HT1080 (cell line): ENCODE measurements around the gene ABCC4. TPM values are rescaled to one million over a fixed set of nuclear protein-coding genes. Genes with fewer than 3 reads are reported as not detected.

Experiments
- DNase-seq: peaks from one replicate; pipeline ENCODE4 v3.0.0-alpha.2; 2015; ENCODE audit warnings: low read depth
- total RNA-seq: library from RNA; depleted of rRNA; stranded (reverse); fragments of >200 nt; shearing (Covaris generic); gene quantifications from 2 replicates; pipeline ENCODE4 v1.2.3, GENCODE V29; 2014

ABCC4 gene
- total RNA-seq, 1 experiment from 2014 or later: 17.2 TPM

DNA sequence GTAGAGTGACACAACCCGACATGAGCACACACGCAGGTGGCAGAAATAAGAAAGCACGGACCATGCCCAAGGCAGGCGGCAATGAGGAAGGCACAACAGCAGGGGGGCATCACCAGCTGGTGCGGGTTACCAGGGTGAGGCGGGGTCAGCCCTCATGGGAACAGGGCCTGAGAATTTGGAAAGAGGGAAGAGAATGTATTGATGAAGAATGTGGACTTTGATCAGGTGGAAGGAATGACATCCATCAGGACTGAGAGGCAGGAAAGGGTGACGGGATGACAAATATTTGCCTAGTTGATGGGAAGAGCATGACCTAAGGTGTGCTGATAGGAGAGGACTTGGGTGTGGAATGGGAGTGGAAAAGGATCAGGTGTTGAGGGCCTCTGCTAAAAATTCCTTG lies 177.5 kb downstream of the ABCC4 start:
- DNase-seq: no peak

DNA sequence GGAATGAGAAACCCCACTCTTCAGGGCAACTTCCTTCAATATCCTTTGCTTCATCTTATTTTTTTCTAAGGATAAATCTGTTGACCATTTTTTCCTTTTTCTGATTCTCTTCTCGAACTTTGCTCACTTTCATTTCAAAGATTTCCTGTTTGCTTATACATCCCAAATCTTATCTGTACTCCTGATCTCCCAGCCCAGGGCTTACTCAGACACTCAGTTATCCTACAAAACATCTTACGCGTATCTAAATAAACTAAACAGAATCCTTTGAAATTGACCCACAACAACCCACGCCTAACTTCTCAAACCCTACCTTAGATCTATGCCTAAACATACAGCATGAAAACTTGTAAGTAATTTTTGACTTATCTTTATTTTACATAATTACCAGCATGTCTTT lies 179.2 kb downstream of the ABCC4 start:
- no peak for DNase-seq

DNA sequence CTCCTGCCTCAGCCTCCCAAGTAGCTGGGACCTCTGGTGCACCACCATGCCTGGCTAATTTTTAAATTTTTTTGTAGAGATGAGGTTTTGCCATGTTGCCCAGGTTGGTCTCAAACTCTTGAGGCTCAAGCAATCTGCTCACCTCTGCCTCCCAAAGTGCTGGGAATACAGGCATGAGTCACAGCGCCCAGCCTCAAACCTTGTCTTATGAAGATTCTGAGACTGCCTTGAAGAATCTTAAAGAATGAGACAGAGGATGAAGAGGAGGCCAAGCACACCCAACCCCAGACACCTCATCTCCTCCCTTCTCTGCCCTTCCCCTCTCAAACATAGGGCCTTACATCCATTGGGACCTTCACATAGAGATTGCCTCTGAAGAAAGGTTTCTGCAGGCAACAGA lies 179.7 kb downstream of the ABCC4 start:
- peak; percentile 56 for DNase-seq

DNA sequence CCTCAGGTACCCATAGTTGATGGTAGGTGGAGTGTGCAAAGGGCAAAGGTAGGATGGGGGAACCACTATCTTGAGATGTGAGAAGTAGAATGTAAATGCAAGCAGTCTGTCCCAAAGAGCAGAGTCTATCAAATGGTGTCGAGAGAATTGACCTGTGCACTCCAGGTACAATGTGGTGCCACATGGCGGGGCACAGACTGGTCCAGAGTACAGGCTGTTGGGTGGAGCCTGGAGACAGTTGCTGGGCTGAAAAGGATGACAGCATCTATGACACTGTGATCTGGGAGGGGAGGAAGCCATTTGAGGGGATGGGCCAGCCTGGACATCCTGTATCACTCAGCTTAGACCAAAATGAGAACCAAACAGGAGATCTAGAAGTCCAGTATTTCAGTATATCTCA lies 180.6 kb downstream of the ABCC4 start:
- DNase-seq: no peak

DNA sequence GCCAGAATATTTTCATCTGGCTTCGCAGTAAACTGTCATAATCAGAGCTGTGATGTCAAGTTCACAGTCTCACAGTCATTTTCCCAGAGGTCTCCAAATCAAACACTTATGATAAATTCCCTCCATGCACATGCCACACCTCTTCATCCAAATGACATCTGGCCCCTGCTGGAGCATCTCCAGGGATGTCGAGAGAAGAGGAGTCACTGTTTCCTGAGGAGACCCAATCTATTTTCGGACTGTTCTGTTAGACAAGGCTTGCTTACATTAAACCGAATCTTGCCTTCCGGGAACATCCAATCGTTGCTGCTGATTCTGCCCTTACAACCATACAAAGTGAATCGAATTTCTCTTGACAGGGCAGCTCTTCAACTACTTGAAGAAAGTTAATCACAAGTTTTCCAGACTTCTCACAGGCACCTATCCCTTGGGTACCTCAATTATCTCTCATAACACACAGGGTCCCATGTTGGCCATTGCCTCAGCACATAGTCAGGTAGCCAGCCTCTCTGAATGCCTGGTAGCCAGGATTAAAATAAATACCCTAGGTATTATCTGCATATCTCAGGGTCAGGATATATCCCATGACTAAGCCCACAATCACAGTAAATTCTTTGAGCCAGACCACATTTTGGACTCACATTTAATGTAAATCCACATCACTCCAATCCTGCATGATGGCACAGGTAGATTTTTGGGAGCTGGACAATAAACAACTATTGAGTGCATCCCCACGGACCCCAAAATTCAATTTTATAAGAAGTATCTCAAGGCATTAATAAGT lies 182.5 kb downstream of the ABCC4 start:
- no peak for DNase-seq

DNA sequence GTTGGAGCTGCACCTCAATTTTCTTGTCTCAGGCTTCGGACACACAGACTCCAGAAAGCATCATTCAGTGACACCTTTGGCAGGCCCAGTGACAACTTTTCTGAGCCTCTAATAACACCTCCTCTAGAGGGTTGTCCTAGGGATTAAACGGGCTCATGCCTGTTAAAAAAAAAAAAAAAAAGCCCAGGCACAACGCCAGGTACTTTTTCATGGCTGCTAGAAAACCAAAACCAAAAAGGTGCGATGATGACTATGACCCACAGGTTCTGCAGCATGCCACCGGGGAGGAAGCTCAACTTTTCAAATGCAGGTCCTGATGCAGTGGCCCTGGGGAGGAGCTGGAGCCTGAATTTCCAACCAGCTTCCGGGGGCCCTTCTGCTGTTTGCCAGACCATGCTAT lies 184.2 kb downstream of the ABCC4 start:
- DNase-seq: no peak

DNA sequence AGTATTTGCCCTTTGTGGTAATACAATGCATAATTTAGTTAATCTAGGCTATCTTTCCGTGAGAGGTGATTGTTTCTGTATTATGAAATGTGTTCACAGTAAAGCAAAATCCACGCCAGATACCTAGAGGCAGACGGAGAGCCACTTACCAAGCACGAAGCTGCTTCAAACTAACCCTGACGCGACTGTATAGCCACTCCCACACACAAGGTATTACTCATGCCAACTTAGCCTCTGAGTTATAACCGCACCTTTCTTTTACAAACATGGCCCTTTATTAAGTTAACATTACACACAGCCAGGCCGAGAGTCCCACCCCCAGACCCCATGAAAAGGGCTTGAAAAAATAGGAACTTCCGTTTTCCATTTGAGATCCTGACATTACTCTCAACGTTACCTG lies 185.7 kb downstream of the ABCC4 start:
- peak; percentile 92 for DNase-seq

DNA sequence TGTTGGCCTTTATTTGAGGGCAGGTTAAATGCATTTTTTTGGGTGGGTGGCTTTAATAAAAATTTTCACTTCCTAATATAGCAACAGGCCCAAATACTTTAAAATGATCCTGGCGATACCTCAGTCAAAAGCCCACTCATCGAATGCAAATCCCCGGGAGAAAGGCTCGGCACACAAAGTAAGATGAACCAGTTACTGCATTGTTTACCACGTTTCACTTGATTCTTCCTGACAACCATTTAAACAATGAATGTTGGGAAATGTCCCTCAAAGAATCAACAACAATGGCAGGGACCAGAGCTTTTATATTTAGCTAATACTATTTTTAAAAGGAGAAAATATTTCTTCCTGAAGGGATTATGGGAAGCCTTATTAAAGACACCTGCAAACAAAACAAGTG lies 187.7 kb downstream of the ABCC4 start:
- DNase-seq: no peak

DNA sequence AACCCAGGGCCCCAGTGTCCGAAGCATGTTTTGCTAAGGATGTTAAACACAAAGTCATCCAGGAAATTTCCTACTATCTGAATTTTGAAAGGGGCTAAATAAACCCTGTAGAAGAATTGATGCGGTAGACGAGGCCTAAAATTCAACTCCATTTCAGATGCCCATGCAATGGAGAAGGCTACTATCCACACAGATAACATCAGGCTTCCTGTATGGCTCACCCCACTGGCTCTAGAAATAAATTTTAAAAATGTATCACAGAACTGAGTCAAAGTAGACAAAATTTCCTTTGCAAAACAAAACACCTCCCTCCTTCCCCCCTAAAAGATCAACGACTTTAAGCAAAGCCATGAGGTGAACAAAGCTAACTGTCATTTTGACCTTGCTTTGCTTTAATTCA lies 188.4 kb downstream of the ABCC4 start:
- DNase-seq: no peak

DNA sequence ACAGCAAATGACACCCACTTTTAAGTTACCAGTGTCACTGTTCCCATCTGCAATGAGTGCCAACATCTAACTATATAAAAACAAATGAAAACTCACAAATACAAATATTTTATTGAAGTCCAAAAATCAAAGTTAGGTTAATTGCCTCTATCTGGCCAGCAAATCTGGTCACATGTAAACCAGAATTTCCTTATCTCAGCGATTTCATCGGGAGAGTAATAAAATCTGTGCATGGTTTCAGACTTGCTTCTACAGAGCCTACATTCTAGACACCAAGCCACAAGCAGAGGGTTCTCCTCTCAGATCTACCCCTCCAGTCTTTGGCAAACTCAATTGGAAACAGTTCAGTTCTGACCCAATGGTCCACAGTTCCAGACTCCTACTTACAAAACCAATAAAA lies 189.6 kb downstream of the ABCC4 start:
- no peak for DNase-seq

DNA sequence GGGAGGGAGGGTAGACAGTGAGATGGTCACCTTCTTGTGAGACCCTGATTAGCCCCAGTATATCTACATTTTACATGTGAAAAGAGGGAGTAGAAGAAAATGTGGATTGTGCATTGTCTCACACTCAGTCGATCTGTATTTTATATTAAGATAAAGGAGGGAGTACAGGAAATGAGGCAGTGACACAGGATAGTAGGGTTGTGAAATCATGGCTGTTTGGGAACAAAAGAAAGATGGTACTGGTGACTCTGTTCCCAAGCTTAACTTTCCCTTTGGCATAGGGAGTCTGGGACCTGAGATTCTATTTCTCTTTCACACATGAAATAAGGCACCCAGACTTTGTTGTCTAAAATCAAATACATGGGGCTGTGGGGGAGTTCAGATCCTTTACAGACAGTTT lies 194.7 kb downstream of the ABCC4 start:
- peak; percentile 51 for DNase-seq

DNA sequence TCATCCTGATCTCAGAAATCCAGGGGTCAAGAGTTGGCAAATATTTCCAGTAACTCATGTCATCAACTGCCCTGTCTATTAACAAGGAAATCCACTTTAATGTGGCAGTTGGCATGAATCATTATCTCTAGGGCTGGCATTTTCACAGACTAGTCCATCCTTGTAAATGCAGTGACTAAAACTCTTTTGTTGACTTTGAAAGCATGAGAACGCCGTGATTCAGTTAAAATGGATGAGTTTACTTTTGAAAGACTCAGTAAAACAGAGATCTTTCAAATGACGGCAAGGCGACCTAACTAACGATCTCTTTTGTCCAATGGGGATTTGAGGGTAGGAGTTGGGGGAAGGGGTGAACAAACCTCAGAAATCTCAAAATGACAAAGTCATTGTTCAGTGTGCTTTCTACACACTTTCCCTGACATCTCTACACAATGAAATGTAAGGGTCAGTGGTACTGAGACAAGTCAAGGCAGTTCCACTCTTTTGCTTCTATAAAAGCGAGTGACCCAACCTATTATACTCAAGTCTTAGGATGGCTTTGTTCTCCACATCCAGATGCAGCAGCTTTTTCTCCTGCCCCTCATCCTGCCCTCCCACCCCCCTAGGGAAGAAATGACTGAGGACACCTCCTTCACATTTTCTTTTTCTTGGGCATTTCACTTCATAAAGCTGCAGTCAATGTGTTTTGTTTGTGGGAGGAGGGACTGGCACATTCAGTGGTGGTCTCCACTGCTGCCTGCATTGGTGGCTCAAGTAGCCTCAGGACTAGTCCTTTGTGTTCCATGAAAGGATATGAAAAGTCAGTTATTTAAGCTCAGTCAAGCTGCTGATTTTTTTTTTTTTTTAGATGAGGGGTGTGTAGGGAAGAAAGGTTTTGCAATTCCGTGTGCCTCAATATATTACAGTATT lies 200.5 kb downstream of the ABCC4 start:
- DNase-seq: peak; percentile 95

DNA sequence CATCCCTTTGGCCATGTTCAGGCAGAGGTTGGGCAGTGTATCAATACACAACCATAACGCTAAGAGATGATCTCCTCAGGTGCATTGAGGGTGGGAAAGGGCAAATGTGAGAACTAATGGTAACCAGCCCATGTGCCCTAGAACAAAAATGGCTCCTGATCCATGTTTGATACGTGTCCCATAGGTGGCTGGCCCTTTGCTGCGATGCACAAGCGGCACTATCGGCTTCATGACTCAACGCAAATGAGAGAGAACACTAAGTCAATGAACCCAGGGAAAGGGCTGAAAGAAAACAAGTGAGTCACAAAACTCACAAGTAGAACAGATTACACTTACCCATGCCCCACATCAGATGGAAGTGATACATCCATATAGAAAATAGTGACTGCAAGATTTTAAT lies 201.7 kb downstream of the ABCC4 start:
- DNase-seq: peak; percentile 93

DNA sequence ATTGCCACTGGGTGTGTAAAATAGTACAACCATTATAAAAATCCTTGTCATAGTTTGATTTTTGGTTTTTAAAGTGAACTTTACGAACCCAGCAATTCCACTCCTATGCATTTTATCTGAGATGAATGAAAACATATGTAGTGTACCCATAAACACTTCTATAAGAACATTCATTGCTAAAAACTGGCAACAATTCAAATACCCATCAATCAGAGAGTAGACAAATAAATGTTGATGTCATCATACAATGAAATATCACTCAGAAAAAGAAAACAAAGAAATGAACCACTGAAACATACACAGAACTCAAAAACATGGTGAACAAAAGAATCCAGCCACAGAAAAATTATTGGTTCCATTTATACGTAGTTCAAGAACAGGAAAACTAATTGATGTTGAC lies 202.3 kb downstream of the ABCC4 start:
- no peak for DNase-seq

DNA sequence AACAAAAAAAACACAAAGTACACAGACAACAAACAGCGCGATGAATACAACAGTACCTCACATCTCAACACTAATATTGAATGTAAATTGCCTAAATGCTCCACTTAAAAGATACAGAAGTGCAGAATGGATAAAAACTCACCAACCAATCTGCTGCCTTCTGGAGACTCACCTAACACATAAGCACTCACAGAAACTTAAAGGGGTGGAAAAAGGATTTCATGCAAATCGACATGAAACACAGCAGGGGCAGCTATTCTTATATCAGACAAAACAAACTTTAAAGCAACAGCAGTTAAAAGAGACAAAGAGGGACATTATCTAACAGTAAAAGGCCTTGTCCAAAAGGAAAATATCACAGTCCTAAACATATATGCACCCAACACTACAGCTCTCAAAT lies 209.5 kb downstream of the ABCC4 start:
- no peak for DNase-seq

DNA sequence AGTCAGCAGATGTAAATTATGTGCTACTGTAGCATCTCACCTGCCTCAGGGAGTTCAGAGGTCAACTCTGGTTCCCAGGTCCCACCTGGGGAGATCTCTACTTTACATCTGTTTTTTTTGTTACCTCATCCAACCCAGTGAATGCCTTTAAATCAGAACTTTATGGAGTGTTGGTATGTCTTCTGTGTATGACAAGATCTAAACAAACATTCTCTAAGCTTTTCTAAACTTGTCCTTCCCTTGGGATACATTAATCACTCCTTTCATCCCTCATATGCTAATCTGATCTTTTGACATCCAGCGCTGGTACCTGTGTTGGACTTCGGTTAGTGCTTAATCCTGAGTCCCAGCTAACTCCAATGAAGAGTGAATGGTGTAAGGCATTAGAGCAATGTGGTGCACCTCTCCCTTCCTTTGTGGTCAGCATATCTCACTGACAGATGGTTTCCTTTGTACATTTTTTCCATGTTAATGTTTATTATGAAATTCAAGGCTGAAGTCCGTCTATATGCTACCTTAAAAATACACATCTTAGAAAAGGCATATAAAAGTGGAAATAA lies 213.4 kb downstream of the ABCC4 start:
- DNase-seq: peak; percentile 67

DNA sequence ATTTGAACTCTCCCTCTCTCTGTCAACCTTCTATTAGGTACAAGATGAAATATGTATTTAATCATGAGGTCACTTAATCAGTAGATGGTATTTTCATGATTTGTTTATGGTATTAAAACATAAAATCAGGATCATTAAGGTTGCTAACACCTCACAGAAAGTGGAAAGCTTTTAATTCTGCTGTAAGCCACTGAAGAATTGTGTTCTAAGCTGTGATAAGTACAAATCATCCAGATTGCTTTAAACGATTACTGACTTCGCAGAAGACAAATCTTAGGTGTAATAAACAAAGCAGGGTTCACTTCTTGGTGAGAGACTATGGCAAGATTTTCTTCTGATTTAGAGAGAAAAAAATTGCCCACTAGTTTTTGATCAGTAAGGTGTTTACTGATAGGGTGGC lies 214.5 kb downstream of the ABCC4 start:
- no peak for DNase-seq

DNA sequence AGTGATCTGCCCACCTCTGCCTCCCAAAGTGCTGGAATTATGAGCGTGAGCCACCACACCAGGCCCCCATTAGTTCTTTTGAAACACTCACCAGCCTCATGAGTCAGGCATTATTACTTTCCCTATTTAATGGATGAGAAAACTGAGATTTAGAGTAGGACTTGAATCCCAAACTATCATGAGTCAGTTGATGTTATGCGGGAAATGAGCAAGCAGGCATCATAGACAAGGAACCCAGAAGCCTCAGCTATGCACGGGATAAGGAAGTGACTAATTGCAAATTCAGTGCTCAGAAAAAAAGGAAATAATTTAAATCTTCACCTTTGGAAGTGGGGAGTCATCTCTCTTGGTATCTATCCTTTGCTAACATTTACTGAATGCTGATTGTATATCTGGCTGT lies 217.5 kb downstream of the ABCC4 start:
- DNase-seq: peak; percentile 96

DNA sequence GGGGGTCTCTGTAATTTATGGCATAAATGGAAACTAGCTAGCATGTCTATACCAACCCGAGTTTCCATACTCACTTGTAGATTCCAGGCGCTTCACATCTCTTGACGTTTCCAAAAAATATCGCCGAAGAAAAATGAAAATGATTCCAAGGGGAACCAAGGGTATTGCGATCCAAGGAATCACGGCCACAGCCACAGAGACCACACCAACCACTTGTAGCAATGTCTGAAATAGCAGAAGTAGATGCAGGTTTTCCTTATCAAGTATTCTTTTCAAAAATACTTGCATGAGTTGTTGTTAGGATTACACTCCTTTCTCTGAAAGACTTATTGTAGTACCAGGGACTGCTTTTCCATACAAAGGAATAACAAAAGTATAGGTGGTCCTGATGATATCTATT lies 218.2 kb downstream of the ABCC4 start:
- no peak for DNase-seq

DNA sequence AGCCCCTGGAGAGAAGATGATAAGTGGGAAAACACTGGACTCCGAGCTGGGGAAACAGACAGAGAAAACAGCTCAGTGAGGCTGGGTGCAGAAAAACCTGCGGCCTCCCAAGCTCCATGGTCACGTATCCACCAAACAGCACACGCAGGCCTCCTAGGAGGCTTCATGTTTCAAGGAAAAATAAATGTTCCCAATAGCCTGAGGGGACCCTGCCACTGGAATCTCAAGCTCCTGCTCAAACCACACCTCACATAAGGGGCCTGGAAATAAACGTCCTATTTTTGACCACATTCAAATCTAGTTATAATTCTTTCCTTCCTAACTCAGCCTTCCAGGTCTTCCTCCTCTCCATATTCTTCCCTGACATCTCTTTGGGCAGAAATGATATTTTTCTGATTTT lies 225.7 kb downstream of the ABCC4 start:
- no peak for DNase-seq

DNA sequence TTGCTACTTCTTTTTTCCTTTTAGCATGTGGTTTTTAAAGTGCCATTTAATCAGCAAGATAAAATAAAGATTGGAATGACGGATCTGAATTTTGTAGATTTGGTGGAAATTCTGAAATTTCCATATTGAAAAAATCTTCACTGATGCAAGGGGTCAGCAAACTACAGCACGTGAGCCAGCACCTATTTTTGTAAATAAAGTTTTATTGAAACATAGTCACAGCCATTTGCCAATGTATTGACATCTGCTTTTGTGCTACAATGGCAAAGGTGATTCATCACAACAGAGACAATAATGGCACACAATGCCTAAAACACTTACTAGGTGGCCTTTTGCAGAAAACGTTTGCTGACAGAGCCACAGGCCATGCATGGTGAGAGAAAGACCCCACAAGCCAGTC lies 226.4 kb downstream of the ABCC4 start:
- DNase-seq: no peak

DNA sequence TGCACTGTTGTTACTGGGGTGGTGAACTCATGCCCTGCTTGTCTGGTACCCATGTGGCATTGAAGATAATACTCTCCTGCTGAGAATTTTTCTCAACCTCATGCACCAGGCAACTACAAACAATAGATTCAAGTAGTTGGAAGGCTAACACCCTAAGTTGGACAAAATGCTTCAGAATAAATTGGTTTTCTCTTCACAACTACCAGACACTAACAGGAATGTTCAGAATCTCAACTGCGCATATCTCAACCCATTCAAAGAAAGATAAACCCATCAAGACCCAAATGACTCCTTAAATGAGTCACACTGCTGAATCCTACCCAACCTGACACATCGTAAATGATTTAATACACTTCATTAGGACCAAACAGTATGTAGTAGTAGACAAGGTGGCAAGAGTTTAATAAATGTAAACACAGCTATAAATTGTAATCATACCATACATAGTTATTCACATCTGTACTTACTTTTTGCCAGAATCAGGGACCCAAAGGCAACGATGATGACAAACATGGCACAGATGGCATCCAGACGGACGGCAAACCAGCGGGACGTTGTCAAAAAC lies 227.4 kb downstream of the ABCC4 start:
- DNase-seq: no peak
